Hematopoietic multipotent progenitor cell treated with erythropoietin and hydrocortisone succinate and interleukin-3 and kit ligand, for 6 days (in vitro differentiated cells): ENCODE results near the gene PCDHB13.
"Not testable (repeated sequence)": the region's sequence is repeated elsewhere in the genome, so short reads cannot be mapped to it uniquely, and the experiment has no call there.

Experiments used
- DNase-seq: peaks from one replicate; pipeline ENCODE4 v3.0.0-alpha.2; 2015

The PCDHB13 gene

GRCh38 chr5:141213656-141214339 is at the start of gene PCDHB13:
Gene PCDHB13 (plus strand): TSS chr5:141213919. CDS start chr5:141214124, 205 bp downstream.
- DNase-seq, result peak; percentile 18

GRCh38 chr5:141172381-141173204 is 41.1 kb upstream of the PCDHB13 start, which contains the start of gene PCDHB7:
Gene PCDHB7 (plus strand): TSS chr5:141172644. CDS start chr5:141172836, 192 bp downstream.
- peak; percentile 32 for DNase-seq

- not testable (repeated sequence) for DNase-seq
These were observed 39.2 kb upstream of the PCDHB13 start for GRCh38 chr5:141174291-141175104.

- DNase-seq, result no peak
These were observed 37.8 kb upstream of the PCDHB13 start for GRCh38 chr5:141175933-141176332.

- DNase-seq, result not testable (repeated sequence)
These were observed 36.0 kb upstream of the PCDHB13 start, which contains the start of gene PCDHB8 for GRCh38 chr5:141177577-141178191. Gene PCDHB8 (plus strand): TSS chr5:141177790. CDS start chr5:141178035, 245 bp downstream.

GRCh38 chr5:141179371-141179770 is 34.3 kb upstream of the PCDHB13 start:
- DNase-seq, result not testable (repeated sequence)

GRCh38 chr5:141179876-141180275 is 33.8 kb upstream of the PCDHB13 start:
- not testable (repeated sequence) for DNase-seq

GRCh38 chr5:141180313-141180712 is 33.4 kb upstream of the PCDHB13 start:
- DNase-seq, result no peak

- DNase-seq, result peak; percentile 13
These were observed 31.5 kb upstream of the PCDHB13 start, which contains the start of gene PCDHB16 for GRCh38 chr5:141182248-141182647. Gene PCDHB16 (plus strand): TSS chr5:141182387. CDS start chr5:141182560, 173 bp downstream.

GRCh38 chr5:141184117-141184855 is 29.4 kb upstream of the PCDHB13 start:
- DNase-seq, result not testable (repeated sequence)

- peak; percentile 26 for DNase-seq
These were observed 26.7 kb upstream of the PCDHB13 start, which contains the start of gene PCDHB9 for GRCh38 chr5:141186897-141187512. Gene PCDHB9 (plus strand): TSS chr5:141187161. CDS start chr5:141187319, 158 bp downstream.

- DNase-seq, result not testable (repeated sequence)
These were observed 25.0 kb upstream of the PCDHB13 start for GRCh38 chr5:141188682-141189081.

GRCh38 chr5:141189131-141189530 is 24.6 kb upstream of the PCDHB13 start:
- DNase-seq, result not testable (repeated sequence)

- DNase-seq, result peak; percentile 19
These were observed 21.5 kb upstream of the PCDHB13 start, which contains the start of gene PCDHB10 for GRCh38 chr5:141192110-141192725. Gene PCDHB10 (plus strand): TSS chr5:141192353. CDS start chr5:141192553, 200 bp downstream.

GRCh38 chr5:141194332-141194731 is 19.4 kb upstream of the PCDHB13 start:
- not testable (repeated sequence) for DNase-seq

GRCh38 chr5:141196363-141196762 is 17.4 kb upstream of the PCDHB13 start:
- DNase-seq, result no peak

- peak; percentile 2 for DNase-seq
These were observed 14.1 kb upstream of the PCDHB13 start, which contains the start of gene PCDHB11 for GRCh38 chr5:141199359-141200235. Gene PCDHB11 (plus strand): TSS chr5:141199627. CDS start chr5:141199775, 148 bp downstream.

- not testable (repeated sequence) for DNase-seq
These were observed 12.6 kb upstream of the PCDHB13 start for GRCh38 chr5:141201126-141201525.

- DNase-seq, result not testable (repeated sequence)
These were observed 12.1 kb upstream of the PCDHB13 start for GRCh38 chr5:141201646-141202045.
